Measurements from ENCODE around the gene PEAR1.

The PEAR1 gene

DNA sequence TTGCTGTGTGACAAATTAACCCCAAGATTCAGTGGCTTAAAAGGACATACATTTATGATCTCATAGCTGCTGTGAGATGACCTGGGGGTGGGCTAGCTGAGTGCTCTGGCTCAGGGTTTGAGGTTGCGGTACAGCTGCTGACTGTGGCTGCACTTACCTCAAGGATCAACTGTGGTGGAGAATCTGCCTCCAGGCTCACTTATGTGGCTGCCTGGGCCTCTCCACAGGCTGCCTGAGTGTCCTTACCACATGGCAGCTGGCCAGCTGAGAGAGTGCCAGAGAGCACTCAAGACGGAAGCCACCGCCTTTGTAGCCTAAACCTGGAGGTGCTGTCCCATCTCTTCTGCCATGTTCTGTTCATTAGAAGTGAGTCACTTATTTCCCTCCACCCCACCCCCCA is 32.7 kb downstream of the PEAR1 start:
- TF ChIP-seq, protein P1, sequence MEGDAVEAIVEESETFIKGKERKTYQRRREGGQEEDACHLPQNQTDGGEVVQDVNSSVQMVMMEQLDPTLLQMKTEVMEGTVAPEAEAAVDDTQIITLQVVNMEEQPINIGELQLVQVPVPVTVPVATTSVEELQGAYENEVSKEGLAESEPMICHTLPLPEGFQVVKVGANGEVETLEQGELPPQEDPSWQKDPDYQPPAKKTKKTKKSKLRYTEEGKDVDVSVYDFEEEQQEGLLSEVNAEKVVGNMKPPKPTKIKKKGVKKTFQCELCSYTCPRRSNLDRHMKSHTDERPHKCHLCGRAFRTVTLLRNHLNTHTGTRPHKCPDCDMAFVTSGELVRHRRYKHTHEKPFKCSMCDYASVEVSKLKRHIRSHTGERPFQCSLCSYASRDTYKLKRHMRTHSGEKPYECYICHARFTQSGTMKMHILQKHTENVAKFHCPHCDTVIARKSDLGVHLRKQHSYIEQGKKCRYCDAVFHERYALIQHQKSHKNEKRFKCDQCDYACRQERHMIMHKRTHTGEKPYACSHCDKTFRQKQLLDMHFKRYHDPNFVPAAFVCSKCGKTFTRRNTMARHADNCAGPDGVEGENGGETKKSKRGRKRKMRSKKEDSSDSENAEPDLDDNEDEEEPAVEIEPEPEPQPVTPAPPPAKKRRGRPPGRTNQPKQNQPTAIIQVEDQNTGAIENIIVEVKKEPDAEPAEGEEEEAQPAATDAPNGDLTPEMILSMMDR (IDR thresholded peaks at IDR 0.05), result no peak

DNA sequence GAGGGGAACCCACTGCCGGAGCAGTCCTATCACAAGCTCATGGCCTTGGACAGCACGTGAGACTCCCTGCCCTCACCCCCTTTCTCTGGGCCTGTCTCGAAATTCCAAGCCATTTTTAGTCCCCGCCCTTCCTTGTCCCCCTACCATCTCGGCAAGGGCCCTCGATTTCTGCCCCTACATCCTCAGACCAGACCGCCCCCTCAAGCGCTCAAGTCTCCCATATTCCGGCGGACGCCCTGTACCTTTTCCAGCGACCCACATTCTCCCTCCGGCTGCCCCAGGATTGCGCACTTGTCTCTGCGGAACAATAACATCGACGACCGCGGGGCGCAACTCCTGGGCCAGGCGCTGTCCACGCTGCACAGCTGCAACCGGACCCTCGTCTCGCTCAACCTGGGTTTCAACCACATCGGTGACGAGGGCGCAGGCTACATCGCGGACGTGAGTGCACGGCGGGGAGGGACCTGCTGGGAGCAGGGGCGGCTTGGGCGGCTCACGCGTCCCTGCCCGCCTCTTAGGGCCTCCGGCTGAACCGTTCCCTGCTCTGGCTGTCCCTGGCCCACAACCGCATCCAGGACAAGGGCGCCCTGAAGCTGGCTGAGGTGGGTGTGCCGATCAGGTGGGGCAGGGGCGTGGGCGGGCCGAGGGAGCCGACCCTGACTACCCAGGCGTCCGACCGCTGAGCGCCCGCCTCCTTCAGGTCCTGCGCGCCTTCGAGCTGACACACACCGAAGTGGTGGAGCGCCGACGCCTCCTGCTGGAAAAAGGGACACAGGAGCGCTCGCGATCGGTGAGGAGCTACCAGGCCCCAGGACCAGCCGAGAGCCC is 33.9 kb downstream of the PEAR1 start:
- TF ChIP-seq, protein P1 (IDR thresholded peaks at IDR 0.05), result peak; percentile 78

DNA sequence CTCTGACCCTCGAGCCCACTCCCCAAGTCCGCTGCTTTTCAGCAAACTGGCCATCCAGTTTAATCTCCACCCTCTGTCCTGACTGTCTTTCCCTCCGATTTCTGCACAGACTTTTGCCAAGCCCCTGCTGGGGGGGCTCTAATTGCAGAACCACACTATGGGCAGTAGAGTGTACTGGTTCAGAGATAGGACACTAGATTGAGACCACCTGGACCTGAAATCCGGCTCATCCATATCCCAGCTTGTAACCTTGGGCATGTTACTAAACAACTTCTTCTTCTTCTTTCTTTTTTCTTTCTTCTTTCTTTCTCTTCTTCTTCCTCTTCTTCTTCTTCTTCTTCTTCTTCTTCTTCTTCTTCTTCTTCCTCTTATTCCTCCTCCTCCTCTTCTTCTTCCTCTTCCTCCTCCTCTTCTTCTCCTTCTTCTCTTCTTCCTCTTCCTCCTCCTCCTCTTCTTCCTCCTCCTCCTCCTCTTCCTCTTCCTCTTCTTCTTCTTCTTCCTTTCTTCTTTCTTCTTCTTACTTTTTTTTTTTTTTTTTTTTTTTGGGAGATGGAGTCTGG is 34.6 kb downstream of the PEAR1 start:
- TF ChIP-seq, protein P1 (IDR thresholded peaks at IDR 0.05), result peak; percentile 41

DNA sequence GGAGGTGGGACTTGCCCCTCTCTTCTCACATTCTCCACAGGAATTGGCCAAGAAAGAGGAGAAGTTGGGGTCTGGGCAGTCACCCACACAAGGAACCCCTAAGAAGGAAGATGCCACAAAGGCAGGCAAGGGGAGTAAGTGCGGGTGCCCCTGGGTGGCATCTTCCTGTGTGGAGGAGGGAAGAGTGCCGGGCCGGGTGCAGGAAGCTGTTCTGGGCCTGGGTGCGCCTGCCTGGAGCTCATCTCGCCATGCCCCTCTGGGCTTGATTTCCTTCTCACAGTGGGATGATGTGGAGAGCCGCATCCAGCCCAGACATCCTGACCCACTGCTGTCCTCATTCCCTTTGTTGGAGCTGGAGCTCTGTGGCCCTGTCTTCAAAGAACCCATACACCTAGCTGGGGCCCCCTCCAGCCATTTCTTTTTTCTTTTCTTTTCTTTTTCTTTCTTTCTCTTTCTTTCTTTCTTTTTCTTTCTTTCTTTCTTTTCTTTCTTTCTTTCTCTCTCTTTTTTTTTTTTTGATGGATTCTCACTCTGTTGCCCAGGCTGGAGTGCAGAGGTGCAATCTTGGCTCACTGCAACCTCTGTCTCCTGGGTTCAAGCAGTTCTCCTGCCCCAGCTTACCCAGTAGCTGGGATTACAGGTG is 36.2 kb downstream of the PEAR1 start:
- TF ChIP-seq, protein P1 (IDR thresholded peaks at IDR 0.05), result no peak

DNA sequence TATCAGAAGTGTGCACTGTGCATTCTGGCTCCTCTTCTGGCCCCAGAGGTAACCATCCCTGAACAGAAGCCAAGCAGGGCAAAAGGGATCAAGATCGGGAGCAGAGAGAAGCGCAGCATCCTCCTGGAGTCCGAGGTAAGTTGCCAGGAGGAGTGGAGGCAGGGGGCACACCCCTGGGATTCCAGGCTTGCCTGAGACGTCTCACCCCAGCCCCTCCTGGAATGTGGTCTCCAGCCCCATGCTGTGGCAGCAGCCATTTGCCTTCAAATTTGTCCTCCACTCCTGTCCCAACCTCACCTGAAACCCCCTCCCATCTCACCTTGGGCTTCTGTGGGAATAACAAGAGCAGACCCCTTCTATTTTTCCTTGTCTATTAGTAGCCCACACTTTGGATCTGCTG is 37.0 kb downstream of the PEAR1 start:
- TF ChIP-seq, protein P1 (IDR thresholded peaks at IDR 0.05), result no peak

DNA sequence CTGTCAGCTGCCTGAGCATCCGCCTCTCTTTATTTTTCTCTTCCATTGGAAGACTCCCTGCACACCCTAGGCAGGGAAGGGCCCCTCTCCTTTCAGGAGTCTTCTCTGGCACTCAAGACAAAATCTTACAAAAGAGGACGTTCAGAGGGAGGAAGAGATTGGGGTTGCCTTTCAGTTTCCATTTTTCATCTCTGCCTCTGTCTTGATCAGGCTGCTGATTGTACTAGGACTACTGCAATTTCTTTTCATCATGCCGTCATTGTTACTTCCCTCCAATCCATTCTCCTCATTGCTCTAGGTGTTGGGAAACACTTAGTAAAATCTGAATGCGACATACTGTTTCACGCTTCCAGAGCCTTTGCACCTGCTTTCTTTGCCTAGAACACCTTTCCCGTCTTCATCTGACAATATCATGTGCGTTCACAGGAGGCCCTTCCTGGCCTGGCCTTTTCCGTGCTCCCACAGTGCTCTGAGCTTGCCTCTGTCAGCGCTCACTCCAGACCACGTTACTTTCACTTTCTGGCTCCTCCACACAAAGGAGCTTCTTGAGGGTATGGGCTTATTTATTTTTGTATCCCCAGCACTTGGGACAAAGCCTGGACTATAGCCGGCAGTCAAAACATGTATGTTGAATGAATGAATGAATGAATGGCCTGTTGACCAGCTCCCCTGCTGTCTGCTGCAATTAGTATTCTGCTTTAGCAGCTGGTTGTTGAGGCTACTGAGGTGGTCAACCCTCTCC is 37.9 kb downstream of the PEAR1 start:
- TF ChIP-seq, protein P1 (IDR thresholded peaks at IDR 0.05), result no peak

DNA sequence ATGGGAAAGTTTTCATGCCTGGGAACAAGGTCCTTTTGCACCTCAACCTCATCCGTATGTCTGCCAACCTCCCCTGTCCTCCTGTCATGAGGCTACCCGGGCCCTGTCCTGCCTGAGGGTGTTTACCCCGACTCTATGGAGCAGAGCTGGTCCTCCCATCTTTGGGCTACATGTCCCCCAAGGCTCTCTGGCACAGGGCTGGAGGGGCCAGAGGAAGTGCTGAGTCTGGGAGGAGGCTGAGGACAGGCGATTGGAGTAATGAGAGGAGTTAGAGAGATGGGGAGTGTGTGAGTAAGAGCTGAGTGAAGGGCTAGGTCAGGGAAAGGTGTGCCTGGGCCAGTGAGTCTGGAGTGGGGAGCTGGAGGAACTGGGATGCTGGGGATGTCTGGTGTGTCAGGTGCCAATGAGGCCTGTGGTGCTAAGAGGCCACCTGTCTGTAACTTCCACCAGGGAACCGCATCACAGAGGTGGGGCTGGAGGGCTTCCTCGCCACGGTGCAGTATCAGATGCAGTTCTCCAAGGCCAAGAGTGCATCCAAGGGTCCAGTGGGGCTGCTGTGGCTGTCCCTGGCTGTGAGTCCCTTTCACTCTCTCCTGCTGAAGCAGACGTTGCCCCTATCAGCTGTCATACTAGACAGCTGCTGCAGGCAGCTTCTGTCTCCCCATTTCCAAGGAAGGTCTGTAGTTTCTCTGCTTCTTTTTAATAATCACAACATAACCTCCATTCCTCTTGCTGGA is 38.6 kb downstream of the PEAR1 start:
- TF ChIP-seq, protein P1 (IDR thresholded peaks at IDR 0.05), result no peak
